GM20000 (cell line): Measurements from ENCODE around the gene QRICH2.
A peak's percentile ranks its signal among the peaks of the same experiment; 100 is the strongest.

ENCODE experiments used
- DNase-seq: peaks from one replicate; pipeline ENCODE4 v3.0.0; 2012; ENCODE audit warnings: low spot score
- CTCF ChIP-seq: IDR thresholded peaks from 2 replicates; pipeline ENCODE4 v1.5.1; 2012; ENCODE audit warnings: mild to moderate bottlenecking, control low read depth; ENCODE audit errors: extremely low read depth, missing control alignments

QRICH2 gene

DNA sequence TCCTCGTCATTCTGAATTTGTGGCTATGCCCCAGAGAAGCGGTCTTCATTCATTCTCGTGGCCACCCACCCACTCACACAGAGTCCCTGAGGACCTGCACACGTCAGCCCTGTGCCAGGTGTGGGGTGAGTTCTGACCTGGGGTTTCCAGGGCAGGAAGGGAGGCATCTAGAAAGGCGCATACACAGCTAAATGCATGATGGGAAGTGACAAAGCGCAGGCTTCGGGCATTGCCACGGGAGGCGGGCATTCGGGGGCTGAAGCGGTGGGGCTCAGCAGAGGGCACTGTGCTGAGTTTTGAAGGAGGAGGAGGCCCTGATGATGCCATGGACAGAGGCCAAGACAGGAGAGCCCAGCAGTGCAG lies 32.0 kb downstream of the QRICH2 start:
- TF ChIP-seq CTCF = no peak
- no peak for DNase-seq

DNA sequence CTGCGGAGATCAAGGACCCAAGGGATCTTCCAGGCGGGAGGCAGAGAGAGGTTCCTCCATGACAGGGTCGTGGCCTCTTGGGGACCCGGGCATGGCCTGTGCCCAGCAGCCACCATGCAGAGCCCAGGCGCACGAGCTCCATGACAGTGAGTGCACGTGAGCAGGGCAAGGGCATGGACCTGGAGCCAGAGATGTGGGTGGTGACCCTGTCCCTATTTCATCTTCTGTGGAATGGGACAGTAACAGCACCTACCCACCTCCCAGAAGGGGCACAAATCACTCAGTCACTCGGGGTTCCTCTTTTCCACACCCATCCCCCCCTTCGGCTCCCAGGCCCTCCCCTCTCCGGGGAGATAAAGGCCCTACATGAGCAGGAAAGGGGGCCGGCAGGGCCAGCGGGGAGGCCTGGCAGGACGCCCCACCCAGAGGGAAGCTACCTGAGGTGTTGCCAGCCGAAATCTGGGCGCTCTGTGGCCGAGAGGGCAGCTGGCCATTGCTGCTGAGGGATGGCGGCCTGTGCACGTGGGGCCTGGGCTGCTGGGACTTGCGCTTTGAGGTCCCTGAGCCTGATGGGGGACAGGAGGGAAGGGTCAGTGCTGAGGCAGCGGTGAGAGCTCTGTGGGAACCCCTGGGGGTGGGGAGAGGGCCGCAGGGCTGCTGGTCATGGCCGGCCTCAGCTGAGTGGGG lies 32.6 kb downstream of the QRICH2 start:
- no peak for TF ChIP-seq CTCF
- no peak for DNase-seq

- no peak for DNase-seq
- no peak for TF ChIP-seq CTCF
Observed at GRCh38 chr17:76274112-76274956, 33.7 kb downstream of the QRICH2 start.

DNA sequence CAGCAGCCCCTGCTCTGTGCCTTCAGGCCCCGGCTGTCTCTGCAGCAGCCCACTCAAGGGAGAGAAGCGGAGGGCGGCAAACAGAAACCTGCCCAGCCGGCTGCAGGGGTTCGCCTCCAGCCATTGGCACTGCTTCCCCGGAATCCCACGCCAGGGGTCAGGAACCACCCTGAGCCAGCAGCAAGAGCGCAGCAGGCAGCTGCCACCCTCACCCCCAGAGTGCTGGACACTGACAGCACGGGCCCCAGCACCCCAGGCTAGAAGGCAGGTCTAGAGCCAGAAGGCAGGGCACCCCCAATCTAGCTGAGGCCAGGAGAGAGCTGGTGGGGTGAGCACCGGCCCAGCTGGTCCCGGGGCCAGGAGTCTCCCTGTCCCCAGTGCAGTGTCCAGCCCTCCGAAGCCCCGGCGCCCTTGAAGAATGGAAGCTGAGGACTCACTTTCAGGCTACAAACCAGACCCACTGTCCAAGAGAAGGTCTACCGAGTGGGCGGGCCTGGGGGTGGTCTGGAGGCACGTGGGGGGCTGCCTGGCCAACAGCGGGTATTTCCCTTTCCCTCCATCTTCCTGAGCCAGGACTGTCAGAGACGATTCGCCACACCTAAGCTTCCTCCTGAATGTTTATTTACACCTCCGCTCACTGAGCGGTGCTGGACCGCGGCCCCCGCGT lies 34.5 kb downstream of the QRICH2 start:
- no peak for TF ChIP-seq CTCF
- DNase-seq = no peak

DNA sequence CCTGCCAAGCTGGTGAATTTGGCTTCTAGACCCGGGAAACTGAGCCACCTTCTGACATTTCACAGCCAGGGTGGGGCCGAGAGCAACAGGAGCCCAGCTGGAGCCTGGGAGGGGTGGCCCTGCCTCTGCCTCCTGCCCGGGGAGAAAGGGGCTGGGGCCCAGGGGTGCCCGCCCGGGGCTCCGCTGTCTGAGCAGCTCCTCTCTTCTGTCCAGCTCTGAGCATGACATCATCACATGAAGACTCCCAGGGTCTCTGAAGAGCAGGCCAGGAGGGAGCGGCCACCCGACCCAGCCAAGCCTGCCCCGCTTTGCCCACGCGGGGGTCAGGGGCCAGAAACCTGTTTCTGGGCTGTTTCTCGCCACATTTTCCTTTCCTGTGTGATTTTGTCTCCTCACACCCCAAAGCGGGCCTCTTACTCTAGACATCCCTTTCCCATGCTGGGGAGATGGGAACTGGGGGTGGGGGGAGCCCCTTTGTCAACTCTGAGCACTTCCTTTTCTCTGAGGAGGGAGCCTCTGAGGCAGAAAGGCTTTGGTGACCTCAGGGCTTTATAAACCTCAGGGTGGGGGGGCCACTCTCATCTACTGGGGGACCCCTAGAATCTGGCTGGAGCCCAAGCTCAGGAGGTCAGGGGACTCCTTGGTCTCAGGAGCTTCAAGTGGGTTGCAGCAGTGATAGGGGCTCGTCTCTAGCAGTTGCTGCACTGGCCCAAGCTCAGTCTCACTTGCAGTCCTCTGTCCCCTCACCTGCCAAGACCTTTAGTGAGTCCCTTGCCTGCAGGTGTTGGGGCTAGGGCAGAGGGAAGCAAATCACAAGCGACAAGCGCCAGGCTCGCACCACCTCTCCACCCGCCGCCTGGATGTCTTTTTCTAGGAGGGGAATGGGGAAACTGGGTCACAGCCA lies 35.3 kb downstream of the QRICH2 start:
- peak; percentile 80 for DNase-seq
- TF ChIP-seq CTCF = no peak

DNA sequence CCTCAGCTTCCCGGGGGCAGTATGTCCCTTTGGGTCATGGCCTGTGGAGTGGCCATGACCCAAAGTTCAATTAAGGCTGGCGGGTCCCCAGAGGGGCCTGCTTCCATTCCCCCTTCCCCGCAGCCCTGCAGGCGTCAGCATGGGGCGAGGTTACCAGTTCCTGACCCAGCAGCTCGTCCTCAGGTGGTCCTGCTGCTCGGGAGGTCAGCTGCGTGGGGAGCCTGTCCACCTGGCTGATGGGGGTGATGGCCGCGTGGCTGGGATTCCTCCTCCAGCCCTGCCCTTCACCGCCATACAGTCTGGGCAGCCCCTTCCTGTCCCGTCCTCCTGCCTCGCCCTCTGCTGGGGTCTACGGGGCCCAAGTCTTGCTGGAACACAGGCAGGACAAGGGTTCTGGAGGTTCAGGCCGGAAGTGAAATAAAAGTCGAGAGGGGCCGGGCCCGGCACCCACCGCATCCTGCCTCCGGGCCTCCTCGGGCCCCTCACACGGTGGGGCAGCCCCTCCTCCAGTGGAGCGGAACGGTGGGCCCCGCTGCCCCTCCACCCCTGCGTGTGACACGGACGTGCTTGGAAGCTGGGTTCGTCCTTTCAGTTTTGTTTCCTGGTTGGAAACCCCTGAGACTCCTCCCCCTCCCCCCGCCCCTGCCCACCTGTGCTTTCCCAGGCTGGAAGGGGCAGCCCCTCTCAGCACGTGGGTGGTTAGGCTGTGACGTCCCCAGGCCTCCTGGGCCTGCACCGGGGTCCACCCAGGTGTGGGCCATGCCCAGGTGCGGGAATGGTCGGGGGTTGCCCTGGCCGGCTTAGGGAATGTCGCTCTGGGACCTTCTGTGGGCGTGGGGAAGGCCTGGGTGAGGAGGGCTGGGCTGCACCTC lies 36.2 kb downstream of the QRICH2 start:
- TF ChIP-seq CTCF = no peak
- DNase-seq = peak; percentile 91
